HG03064 (cell line): ENCODE measurements around the gene NELFB.

Experiments
- ATAC-seq: cut with Tn5 transposase; IDR thresholded peaks from one replicate; pipeline ENCODE4 v1.9.1; 2021; ENCODE audit warnings: low read depth; ENCODE audit not compliant: unreplicated experiment

The NELFB gene

GRCh38 chr9:137301081-137301947 is 46.2 kb downstream of the NELFB start:
- no peak for ATAC-seq

DNA sequence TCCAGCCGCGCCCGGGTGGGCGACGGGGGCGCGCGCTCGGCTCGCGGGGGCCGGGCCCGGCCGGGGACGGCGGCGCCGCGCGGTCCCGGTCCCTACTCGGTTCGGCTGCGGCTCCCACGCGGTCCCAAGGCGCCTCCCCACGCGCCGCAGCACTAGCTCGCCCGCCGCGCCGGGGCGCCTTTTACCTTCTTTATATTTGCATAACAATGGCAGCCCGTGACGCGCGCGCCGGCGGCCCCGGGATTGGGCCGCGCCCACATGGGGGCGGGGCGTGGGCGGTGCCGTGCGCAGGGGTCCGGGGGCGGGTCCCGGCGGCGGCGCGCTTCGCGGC is 47.0 kb downstream of the NELFB start, which contains the start of gene NRARP:
TSS of gene NRARP (minus strand) at position 154 of the 331 bp plus-strand sequence. CDS start 343 bp downstream, outside the sequence.
- peak; percentile 48 for ATAC-seq

GRCh38 chr9:137302449-137303150 is 47.5 kb downstream of the NELFB start:
- peak; percentile 32 for ATAC-seq

- ATAC-seq, result no peak
These were observed 48.2 kb downstream of the NELFB start for GRCh38 chr9:137303151-137303892.

- no peak for ATAC-seq
These were observed 48.8 kb downstream of the NELFB start for GRCh38 chr9:137303893-137304382.

DNA sequence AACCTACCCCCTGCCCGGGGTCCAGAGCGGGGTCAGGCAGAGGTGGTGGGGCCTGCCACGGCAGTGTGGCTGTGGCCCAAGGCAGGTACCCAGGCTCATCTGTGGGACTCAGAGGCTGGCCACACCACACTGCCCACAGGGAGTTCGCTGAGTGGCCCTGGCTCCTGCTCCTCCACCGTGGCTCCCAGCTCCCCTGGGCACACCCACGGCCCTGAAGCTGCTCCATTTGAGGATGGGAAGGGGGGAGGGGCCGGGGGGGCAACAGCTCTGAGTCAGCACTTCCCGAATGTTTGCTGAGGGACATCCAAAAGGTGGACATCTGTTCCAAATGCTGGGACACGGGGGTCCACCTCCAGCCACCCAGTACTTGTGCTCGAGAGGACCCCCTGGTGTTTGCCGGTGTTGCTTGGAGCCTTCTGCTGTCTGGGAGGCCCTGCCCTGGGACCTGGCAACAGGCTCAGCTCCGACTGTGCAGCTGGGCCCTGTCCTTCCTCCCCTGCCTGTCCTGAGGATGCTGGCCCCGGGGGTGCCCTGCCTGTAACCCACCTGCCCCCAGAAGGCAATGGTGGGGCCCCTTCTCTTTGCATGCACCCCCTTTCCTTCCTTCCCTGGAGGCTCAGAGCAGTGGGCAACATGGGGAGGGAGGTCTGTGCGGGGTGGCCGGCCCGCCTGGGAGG is 49.4 kb downstream of the NELFB start:
- no peak for ATAC-seq

DNA sequence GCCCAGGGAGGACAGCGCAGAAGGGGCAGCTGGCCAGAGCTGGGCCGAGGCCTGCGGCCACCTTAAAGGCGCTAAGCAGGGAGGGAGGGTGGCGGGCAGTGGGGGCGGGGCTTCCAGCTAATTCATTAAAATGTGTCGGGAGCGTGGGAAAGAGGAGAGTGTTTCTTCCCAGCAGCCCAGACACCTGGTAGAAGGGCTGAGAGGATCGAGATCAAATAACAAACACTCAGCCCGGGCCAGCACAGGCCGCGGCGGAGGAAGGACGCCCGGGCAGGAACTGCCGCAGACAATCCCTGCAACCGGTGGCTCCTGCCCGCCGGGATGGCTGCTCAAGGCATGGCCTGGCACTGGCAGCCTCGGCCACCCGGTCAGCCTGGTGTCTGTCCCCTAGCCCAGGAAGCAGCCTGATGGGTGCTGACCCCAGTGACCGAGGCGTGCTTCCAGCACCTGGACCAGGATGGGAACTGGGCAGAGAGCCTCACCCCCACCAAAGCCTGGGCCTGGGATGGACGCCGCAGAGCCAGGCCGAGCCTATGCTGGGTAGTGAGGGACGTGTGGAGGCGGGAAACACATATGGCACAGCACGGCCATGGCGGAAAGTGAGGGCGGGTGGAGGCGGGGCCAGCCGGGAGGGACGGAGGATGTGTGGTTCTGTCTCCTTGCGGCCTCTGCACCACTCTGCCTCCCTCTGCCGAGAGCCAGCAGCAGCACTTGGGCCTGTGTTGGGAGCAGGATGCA is 50.1 kb downstream of the NELFB start:
- no peak for ATAC-seq

- no peak for ATAC-seq
These were observed 50.6 kb downstream of the NELFB start for GRCh38 chr9:137305798-137306065.

DNA sequence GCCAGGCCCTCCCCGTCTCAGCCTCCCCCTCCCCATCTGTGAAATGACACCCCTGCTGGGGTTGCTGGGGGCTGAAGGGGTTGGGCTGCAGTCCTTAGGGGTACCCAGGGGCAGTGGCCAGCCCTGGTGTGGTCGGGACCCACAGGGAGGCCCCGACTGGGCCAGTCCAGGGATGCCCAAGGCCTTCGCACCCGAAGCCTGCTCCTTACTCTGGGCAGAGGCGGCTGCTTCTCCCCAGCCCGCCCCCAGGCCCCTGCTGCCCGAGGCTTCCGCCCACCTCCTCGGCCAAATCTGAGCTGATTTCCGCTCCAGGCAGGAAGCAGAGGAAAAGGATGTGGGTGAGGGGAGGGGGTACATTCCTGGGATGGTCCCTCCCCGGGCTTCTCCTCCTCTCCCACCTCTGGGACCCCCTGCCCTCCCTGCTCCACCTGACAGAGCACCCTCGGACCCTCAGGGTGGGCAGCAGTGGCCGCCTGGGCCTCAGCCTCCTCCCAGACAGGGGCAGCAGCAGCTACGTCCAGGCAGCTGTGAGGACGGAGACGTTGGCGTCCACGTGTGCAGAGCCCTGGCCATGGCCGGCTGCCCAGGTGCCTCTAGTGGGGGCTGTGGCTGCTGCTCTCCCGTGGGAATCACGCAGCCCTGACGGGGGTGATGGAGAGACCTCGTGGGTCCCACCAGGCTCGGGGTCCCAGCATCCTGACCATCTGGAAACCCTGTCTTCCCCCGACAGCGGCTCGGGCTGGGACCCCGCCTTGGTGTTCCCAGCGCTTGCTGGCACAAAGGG is 51.1 kb downstream of the NELFB start:
- ATAC-seq, result no peak

DNA sequence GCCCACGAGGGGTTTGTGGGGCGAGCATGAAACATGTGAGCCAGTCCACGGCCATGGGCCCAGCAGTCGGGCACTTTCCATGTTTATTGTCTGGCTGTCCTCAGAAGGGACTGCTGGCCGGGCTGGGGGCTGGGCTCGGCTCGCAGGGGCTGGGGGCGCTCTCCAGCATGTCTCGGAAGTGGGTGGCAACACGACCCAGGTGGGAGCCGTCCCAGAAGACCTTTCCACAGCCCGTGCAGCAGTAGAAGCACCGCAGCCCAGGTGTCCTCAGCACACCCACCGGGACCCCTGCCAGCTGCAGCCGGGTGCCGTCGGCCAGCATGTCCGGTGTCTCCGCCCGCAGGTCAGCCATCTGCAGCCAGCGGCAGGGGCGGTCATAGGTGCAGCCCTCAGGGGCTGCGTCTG is 51.7 kb downstream of the NELFB start:
- no peak for ATAC-seq

- ATAC-seq, result no peak
These were observed 52.3 kb downstream of the NELFB start for GRCh38 chr9:137307255-137308056.

GRCh38 chr9:137308057-137308619 is 53.0 kb downstream of the NELFB start:
- ATAC-seq, result no peak

GRCh38 chr9:137309368-137310188 is 54.5 kb downstream of the NELFB start:
- ATAC-seq, result no peak

DNA sequence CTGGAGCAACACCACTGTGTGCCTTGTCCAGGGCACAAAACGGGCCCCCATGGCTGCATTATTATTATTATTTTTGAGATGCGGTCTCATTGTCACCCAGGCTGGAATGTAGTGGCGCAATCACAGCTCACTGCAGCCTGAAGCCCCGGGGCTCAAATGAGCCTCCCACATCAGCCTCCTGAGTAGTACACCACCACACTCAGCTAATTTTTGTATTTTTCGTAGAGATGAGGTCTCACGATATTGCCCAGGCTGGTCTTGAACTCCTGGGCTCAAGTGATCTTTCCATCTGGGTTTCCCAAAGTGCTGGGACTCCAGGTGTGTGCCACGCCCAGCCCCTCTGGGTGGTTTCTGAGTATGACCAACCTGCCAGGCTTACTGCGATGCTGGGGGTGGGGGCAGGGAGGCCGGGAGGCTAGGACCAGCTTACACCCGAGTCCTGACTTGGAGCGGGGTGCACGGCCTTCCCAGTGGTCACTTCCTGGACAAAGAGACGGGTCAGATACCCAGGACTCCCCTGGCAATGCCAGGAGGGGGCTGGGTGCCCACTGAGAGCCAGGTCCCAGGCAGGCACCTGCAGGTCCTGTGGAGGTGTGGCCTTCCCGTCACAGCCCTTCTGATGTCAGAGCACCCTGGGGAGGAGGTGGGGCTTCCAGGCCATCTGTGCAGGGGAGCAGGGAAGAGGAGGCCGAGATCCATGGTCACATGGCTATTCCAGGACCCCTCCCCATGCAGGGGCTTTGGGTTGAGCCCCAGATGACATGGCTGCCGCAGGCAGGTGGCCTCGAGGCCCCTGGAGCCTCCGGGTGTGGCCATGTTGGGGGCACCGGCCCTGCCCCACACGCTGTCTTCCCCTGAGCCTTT is 55.3 kb downstream of the NELFB start:
- ATAC-seq, result no peak

DNA sequence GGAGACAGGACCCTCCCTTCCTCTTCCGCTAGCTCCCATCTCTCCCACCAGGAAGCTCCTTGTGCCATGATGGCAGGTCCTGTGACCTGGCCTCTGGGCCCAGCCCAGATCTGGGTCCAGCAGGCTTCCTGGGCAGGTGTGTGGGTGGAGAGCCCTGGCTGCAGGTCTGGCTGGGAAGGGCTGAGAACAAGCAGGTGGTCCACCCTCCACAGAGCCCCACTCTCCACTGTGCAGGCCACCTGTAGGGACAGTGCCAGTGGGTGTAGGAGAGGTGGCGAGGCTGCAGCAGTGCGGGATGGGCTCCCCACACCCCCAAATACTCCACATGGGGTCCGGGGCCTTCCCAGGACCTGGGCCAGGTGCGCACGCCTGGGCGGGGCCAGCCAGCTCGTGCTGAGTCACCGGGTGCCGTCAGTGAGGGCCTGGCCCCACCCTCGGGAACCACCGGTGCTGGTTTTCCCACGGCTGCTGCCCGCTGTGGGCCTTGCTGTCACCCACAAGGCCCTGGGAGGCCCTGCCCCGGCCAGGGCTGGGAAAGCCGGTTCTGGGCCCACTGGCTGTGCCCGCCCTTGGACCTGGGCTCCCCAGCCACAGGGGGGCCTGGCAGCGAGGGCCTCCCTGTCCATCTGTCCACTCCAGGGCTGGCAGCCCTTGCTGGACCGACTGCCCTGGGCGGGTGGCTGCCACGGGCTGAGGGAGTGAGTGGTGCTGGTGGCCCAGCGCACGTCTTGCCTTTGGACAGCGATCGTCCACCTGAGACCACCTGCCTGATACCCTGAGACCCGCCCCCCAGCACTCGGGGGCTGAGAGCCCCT is 56.3 kb downstream of the NELFB start:
- no peak for ATAC-seq
